ENCODE results near the gene ACP1. TPM values are rescaled to one million over a fixed set of nuclear protein-coding genes. Genes with fewer than 3 reads are reported as not detected.

ACP1 gene
- total RNA-seq, 3 donors from 2014 or later (not counting 1 experiment from before 2014, with no cell fraction given), result 87.2 to 104 (median 102) TPM

- Mint-ChIP-seq H3K27ac (peak overlapping the region; percentile 91 to 94), H3K9me3 (peaks cover 0 to 3% of the 10 kb centered on the region in 2 donors), H3K4me1 (peaks cover 42 to 47% of the 10 kb centered on the region in 2 donors), H3K4me3 (peak overlapping the region; percentile 55), H3K27me3 (ENCODE audit: low read depth in 2 of 2) (no peaks in the 10 kb centered on the region), H3K36me3 (peaks cover 16% of the 10 kb centered on the region)
- intact Hi-C loops (cut with micrococcal nuclease), result loop anchor here (5.0 kb wide), 2 partner anchors 45 to 60 kb away; no protein-coding TSS in a partner anchor
- Histone ChIP-seq H3K9me3 (ENCODE audit: control insufficient read depth, insufficient read depth, low read length) (no peaks in the 10 kb centered on the region), H3K27ac (ENCODE audit: low read length) (no peak overlapping the region), H3K4me3 (ENCODE audit: low read length) (no peak overlapping the region), H3K36me3 (ENCODE audit: control insufficient read depth, insufficient read depth, low read length) (peaks cover 3% of the 10 kb centered on the region), H3K4me1 (ENCODE audit: control insufficient read depth, insufficient read depth, low read length) (peaks cover 27% of the 10 kb centered on the region), H3K27me3 (ENCODE audit: control insufficient read depth, insufficient read depth, low read length) (no peaks in the 10 kb centered on the region)
- no peak for TF ChIP-seq CTCF (IDR thresholded peaks at IDR 0.05)
- 67% methylated on average over 5 of the region's 6 CpGs for WGBS (ENCODE audit: insufficient coverage)
- DNase-seq (no peak), ATAC-seq (no peak)
Observed at GRCh38 chr2:236993-237539, 27.7 kb upstream of the ACP1 start.

GRCh38 chr2:237878-238277 is 26.9 kb upstream of the ACP1 start:
- DNase-seq, result peak; percentile 25 to 41
- peak overlapping the region; percentile 91 to 94 for H3K27ac Mint-ChIP-seq
- 26% methylated on average over 6 of the region's 6 CpGs for WGBS (ENCODE audit: insufficient coverage)
- H3K9me3 Mint-ChIP-seq, result peaks cover 0 to 3% of the 10 kb centered on the region in 2 donors
- intact Hi-C loops (cut with micrococcal nuclease), result loop anchor here (5.0 kb wide), 2 partner anchors 46 to 61 kb away; no protein-coding TSS in a partner anchor
- peak overlapping the region; percentile 84 for H3K4me3 Mint-ChIP-seq
- TF ChIP-seq CTCF (IDR thresholded peaks at IDR 0.05), result no peak
- peaks cover 4% of the 10 kb centered on the region for H3K36me3 ChIP-seq (ENCODE audit: control insufficient read depth, insufficient read depth, low read length)
- H3K4me3 ChIP-seq (ENCODE audit: low read length), result no peak overlapping the region
- H3K27me3 ChIP-seq (ENCODE audit: control insufficient read depth, insufficient read depth, low read length), result no peaks in the 10 kb centered on the region
- peaks cover 27% of the 10 kb centered on the region for H3K4me1 ChIP-seq (ENCODE audit: control insufficient read depth, insufficient read depth, low read length)
- no peaks in the 10 kb centered on the region for H3K9me3 ChIP-seq (ENCODE audit: control insufficient read depth, insufficient read depth, low read length)
- peaks cover 42 to 47% of the 10 kb centered on the region in 2 donors for H3K4me1 Mint-ChIP-seq
- no peaks in the 10 kb centered on the region for H3K27me3 Mint-ChIP-seq (ENCODE audit: low read depth in 2 of 2)
- ATAC-seq, result peak; percentile 85 to 95 (median 85)
- H3K36me3 Mint-ChIP-seq, result peaks cover 23% of the 10 kb centered on the region
- H3K27ac ChIP-seq (ENCODE audit: low read length), result peak overlapping the region; percentile 41

GRCh38 chr2:238431-238830 is 26.3 kb upstream of the ACP1 start:
- DNase-seq, result no peak
- no peaks in the 10 kb centered on the region for H3K27me3 ChIP-seq (ENCODE audit: control insufficient read depth, insufficient read depth, low read length)
- ATAC-seq, result peak; percentile 44 to 61 (median 52)
- H3K27ac ChIP-seq (ENCODE audit: low read length), result peak overlapping the region; percentile 41
- Mint-ChIP-seq H3K27ac (peak overlapping the region; percentile 91 to 94), H3K4me1 (peaks cover 42 to 47% of the 10 kb centered on the region in 2 donors), H3K9me3 (peaks cover 0 to 3% of the 10 kb centered on the region in 2 donors), H3K4me3 (peak overlapping the region; percentile 84), H3K27me3 (ENCODE audit: low read depth in 2 of 2) (no peaks in the 10 kb centered on the region), H3K36me3 (peaks cover 28% of the 10 kb centered on the region)
- WGBS (ENCODE audit: insufficient coverage), result 44% methylated on average over 3 of the region's 3 CpGs
- H3K4me1 ChIP-seq (ENCODE audit: control insufficient read depth, insufficient read depth, low read length), result peaks cover 27% of the 10 kb centered on the region
- no peak overlapping the region for H3K4me3 ChIP-seq (ENCODE audit: low read length)
- peaks cover 3% of the 10 kb centered on the region for H3K36me3 ChIP-seq (ENCODE audit: control insufficient read depth, insufficient read depth, low read length)
- no peaks in the 10 kb centered on the region for H3K9me3 ChIP-seq (ENCODE audit: control insufficient read depth, insufficient read depth, low read length)
- TF ChIP-seq CTCF (IDR thresholded peaks at IDR 0.05), result no peak
- intact Hi-C loops (cut with micrococcal nuclease), result loop anchor here (5.0 kb wide), 2 partner anchors 46 to 61 kb away; no protein-coding TSS in a partner anchor
